AG10803 (cell line): Measurements from ENCODE around the gene DNAAF2.
"Not testable (repeated sequence)": the region's sequence is repeated elsewhere in the genome, so short reads cannot be mapped to it uniquely, and the experiment has no call there.

ENCODE experiments used
- DNase-seq: peaks from one replicate; pipeline ENCODE4 v3.0.0; 2010; ENCODE audit warnings: low read depth
- H3K4me3 ChIP-seq: 2 replicates; pipeline ENCODE4 v1.5.1; 2011; ENCODE audit warnings: mild to moderate bottlenecking, low read length, control low read depth
- CTCF ChIP-seq: conservative IDR thresholded peaks from 2 replicates; pipeline ENCODE4 v1.5.1; 2011; ENCODE audit warnings: mild to moderate bottlenecking, low read length, control low read depth, inconsistent platforms

Gene DNAAF2

GRCh38 chr14:49619730-49620129, 15.3 kb downstream of the DNAAF2 start:
- no peak for TF ChIP-seq CTCF
- H3K4me3 ChIP-seq = peak overlapping the region; percentile 95
- DNase-seq = no peak

GRCh38 chr14:49619273-49619672, 15.8 kb downstream of the DNAAF2 start:
- peak overlapping the region; percentile 95 for H3K4me3 ChIP-seq
- DNase-seq = not testable (repeated sequence)

GRCh38 chr14:49617852-49618519, 17.1 kb downstream of the DNAAF2 start:
- H3K4me3 ChIP-seq = no peak overlapping the region
- no peak for TF ChIP-seq CTCF
- no peak for DNase-seq

GRCh38 chr14:49615776-49616175, 19.3 kb downstream of the DNAAF2 start:
- TF ChIP-seq CTCF = no peak
- H3K4me3 ChIP-seq = no peak overlapping the region
- DNase-seq = no peak

GRCh38 chr14:49614196-49614595, 20.8 kb downstream of the DNAAF2 start:
- no peak for TF ChIP-seq CTCF
- no peak for DNase-seq
- H3K4me3 ChIP-seq = no peak overlapping the region

GRCh38 chr14:49612671-49613070, 22.4 kb downstream of the DNAAF2 start:
- TF ChIP-seq CTCF = no peak
- DNase-seq = no peak
- H3K4me3 ChIP-seq = no peak overlapping the region

DNA sequence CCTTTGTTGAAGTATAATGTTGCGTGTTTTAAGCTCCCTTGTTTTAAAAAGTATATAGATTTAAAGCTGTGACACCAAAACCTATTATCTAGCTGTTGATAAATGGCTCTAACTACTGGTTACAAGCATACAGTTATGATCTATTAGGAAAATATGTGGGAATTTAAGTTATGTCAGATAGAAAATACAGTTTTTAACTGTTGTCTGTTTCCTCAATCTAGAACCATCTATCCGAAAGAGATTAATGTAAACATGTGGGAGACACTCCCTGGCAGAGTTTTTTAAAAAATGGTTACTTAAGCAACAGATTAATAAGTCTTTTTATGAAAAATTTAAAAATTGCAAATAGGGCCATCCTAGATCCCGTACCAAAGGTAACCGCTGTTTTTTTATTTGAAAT, 22.8 kb downstream of the DNAAF2 start:
- TF ChIP-seq CTCF = no peak
- no peak overlapping the region for H3K4me3 ChIP-seq
- no peak for DNase-seq

DNA sequence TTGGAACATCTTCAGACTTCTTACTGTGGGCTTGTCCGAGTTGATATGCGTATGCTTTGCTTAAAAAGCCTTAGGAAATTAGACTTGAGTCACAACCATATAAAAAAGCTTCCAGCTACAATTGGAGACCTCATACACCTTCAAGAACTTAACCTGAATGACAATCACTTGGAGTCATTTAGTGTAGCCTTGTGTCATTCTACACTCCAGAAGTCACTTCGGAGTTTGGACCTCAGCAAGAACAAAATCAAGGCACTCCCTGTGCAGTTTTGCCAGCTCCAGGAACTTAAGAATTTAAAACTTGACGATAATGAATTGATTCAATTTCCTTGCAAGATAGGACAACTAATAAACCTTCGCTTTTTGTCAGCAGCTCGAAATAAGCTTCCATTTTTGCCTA, 27.5 kb downstream of the DNAAF2 start:
- H3K4me3 ChIP-seq = no peak overlapping the region
- no peak for TF ChIP-seq CTCF
- DNase-seq = no peak
